ENCODE results near the gene ZNF723. TPM values are rescaled to one million over a fixed set of nuclear protein-coding genes. Genes with fewer than 3 reads are reported as not detected.
"Not testable (repeated sequence)": the region's sequence is repeated elsewhere in the genome, so short reads cannot be mapped to it uniquely, and the experiment has no call there.

The ZNF723 gene
- total and polyA plus RNA-seq, 8 donors: not detected

GRCh38 chr19:22807061-22807835, 24.8 kb upstream of the ZNF723 start:
- no peak overlapping the region for H3K4me3 ChIP-seq
- H3K9me3 ChIP-seq: peaks cover 3 to 90% (median 74%) of the 10 kb centered on the region in 4 donors
- intact Hi-C loops (cut with DNase I; ENCODE audit: low total_unique reads): no loop called here
- peaks cover 4 to 23% (median 10%) of the 10 kb centered on the region in 3 donors for H3K27me3 ChIP-seq
- TF ChIP-seq POLR2A (IDR thresholded peaks at IDR 0.05): no peak
- no peak for TF ChIP-seq CTCF (IDR thresholded peaks at IDR 0.05)
- no peak for TF ChIP-seq EP300 (IDR thresholded peaks at IDR 0.05)
- TF ChIP-seq POLR2AphosphoS5 (IDR thresholded peaks at IDR 0.05): no peak
- 11 to 14% (median 13%) methylated on average over 27 to 72 of the region's 72 CpGs for WGBS, 5 donors
- no peaks in the 10 kb centered on the region for H3K36me3 ChIP-seq
- no peak for DNase-seq
- no peak overlapping the region for H3K27ac ChIP-seq
- peaks cover 0 to 7% (median 0%) of the 10 kb centered on the region in 4 donors for H3K4me1 ChIP-seq

GRCh38 chr19:22814124-22814523, 18.0 kb upstream of the ZNF723 start:
- TF ChIP-seq POLR2A (IDR thresholded peaks at IDR 0.05) (no peak), POLR2AphosphoS5 (IDR thresholded peaks at IDR 0.05) (no peak), CTCF (IDR thresholded peaks at IDR 0.05) (no peak), EP300 (IDR thresholded peaks at IDR 0.05) (no peak)
- Histone ChIP-seq H3K4me3 (no peak overlapping the region), H3K4me1 (no peaks in the 10 kb centered on the region), H3K27ac (no peak overlapping the region), H3K9me3 (peaks cover 3 to 94% (median 57%) of the 10 kb centered on the region in 4 donors), H3K36me3 (no peaks in the 10 kb centered on the region), H3K27me3 (no peaks in the 10 kb centered on the region)
- 69 to 87% (median 86%) methylated on average over 2 of the region's 2 CpGs for WGBS, 5 donors
- intact Hi-C loops (cut with DNase I; ENCODE audit: low total_unique reads): no loop called here
- DNase-seq: no peak

DNA sequence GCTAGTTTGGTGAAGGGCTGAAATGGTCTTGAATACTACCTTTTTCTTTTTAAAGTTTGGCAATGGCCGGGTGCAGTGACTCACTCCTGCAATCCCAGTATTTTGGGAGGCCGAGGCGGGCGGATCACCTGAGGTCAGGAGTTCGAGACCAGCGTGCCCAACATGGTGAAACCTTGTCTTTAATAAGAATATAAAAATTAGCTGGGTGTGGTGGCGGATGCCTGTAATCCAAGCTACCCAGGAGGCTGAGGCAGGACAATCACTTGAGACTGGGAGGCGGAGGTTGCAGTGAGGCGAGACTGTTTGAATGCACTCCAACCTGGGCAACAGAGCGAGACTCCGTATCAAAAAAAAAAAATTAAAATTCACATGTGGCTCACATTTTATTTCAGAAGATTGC, 880 bp upstream of the ZNF723 start:
- TF ChIP-seq POLR2AphosphoS5 (IDR thresholded peaks at IDR 0.05): no peak
- TF ChIP-seq EP300 (IDR thresholded peaks at IDR 0.05): no peak
- TF ChIP-seq CTCF (IDR thresholded peaks at IDR 0.05): no peak
- TF ChIP-seq POLR2A (IDR thresholded peaks at IDR 0.05): no peak
- Histone ChIP-seq H3K27me3 (no peaks in the 10 kb centered on the region), H3K9me3 (peaks cover 2 to 95% (median 67%) of the 10 kb centered on the region in 4 donors), H3K4me3 (no peak overlapping the region), H3K27ac (no peak overlapping the region), H3K4me1 (no peaks in the 10 kb centered on the region), H3K36me3 (no peaks in the 10 kb centered on the region)
- DNase-seq: no peak
- intact Hi-C loops (cut with DNase I; ENCODE audit: low total_unique reads): no loop called here
- 92 to 97% (median 95%) methylated on average over 11 of the region's 11 CpGs for WGBS, 5 donors

DNA sequence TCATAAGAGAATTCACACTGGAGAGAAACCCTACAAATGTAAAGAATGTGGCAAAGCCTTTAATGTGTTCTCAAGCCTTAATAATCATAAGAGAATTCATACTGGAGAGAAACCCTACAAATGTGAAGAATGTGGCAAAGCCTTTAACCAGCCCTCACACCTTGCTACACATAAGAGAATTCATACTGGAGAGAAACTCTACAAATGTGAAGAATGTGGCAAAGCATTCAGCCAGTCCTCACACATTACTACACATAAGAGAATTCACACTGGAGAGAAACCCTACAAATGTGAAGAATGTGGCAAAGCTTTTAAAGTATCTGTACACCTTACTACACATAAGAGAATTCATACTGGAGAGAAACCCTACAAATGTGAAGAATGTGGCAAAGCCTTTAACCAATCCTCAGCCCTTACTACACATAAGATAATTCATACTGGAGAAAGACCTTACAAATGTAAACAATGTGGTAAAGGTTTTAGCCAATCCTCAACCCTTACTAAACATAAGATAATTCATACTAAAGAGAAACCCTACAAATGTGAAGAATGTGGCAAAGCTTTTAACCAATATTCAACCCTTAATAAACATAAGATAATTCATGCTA, 25.7 kb downstream of the ZNF723 start:
- H3K4me3 ChIP-seq; H3K4me1 ChIP-seq; H3K27me3 ChIP-seq; H3K36me3 ChIP-seq; intact Hi-C loops (cut with DNase I; ENCODE audit: low total_unique reads); H3K27ac ChIP-seq; DNase-seq: not testable (repeated sequence)
- peaks cover 43 to 94% (median 84%) of the 10 kb centered on the region in 4 donors for H3K9me3 ChIP-seq

DNA sequence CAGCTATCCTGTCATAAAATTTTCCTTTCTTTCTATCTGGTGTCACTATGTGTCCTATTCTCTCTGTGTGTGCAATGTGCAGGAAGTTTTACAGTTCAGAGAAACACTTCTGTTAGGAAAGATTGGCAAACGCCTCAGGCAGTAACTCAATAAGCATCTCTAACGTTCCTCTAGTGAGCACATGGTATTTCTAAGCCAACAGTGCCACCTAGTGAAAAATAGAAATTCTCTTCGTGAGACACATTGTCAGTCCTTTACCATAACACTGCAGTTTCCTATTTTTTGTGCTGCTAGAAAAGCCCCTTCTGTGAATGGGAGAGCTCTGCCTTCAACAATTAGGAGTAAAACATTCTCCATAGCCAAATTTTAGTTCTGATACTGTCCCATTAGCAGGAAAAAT, 50.7 kb downstream of the ZNF723 start:
- Histone ChIP-seq H3K9me3 (peaks cover 0 to 75% (median 32%) of the 10 kb centered on the region in 4 donors), H3K4me1 (no peaks in the 10 kb centered on the region)

More for the DNA sequence above, 50.7 kb downstream of the ZNF723 start:
- H3K4me3 ChIP-seq: no peak overlapping the region
- no peak overlapping the region for H3K27ac ChIP-seq
- DNase-seq: peak in 1 of 2 donors; percentile 51
- no peaks in the 10 kb centered on the region for H3K36me3 ChIP-seq
- no peak for TF ChIP-seq EP300 (IDR thresholded peaks at IDR 0.05)
- no peak for TF ChIP-seq CTCF (IDR thresholded peaks at IDR 0.05)
- TF ChIP-seq POLR2AphosphoS5 (IDR thresholded peaks at IDR 0.05): no peak
- no peak for TF ChIP-seq POLR2A (IDR thresholded peaks at IDR 0.05)
- no peaks in the 10 kb centered on the region for H3K27me3 ChIP-seq
- WGBS, 5 donors: 8 to 11% (median 10%) methylated on average over 3 of the region's 3 CpGs
- intact Hi-C loops (cut with DNase I; ENCODE audit: low total_unique reads): no loop called here

Measured in stomach (tissue), 9 donors.